HL-60/S4 treated with phorbol 12-myristate 13-acetate at 8.2 ng/mL for 4 days and 3 days (cell line): ENCODE data around the gene ZRANB3.
"Not testable (repeated sequence)": the region's sequence is repeated elsewhere in the genome, so short reads cannot be mapped to it uniquely, and the experiment has no call there.

Experiments
- in situ Hi-C: fragments of 300-500 bp; cut with MboI; formaldehyde crosslinking; loops from 2 replicates; pipeline ENCODE4 v1.15.0; 2022; ENCODE audit warnings: low sequenced_read_pairs

ZRANB3 gene

DNA sequence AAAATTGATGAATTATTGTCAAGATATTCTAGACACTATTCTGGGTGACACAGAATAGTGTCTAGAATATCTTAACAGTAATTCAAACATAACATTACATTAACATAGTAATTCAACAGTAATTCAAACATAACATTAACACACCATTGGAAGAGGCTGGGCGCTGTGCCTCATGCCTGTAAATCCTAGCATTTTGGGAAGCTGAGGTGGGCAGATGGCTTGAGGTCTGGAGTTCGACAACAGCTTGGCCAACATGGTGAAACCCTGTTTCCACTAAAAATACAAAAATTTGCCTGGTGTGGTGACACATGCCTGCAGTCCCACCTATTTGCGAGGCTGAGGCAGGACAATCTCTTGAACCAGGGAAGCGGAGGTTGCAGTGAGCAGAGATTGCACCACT is 195.8 kb downstream of the ZRANB3 start:
- in situ Hi-C loops = no loop called here

DNA sequence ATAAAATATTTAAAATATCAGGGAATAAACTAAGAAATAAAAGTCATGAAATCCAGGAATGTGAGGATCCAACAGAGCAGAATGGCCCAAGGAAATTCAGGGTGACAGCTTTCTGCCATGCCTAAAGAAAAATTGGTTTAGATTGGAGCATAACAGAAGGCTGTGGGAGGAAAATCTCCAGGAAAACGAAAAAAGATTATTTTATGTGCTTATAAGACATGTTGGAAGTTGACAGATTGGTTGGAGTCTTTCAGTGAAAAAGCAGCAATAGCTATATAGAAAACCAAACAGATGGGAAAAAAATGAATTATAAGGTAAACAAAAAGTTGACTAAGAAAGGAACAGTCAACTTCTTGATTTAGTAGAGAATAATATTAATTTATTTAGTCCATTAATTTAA is 203.9 kb downstream of the ZRANB3 start:
- in situ Hi-C loops = no loop called here

DNA sequence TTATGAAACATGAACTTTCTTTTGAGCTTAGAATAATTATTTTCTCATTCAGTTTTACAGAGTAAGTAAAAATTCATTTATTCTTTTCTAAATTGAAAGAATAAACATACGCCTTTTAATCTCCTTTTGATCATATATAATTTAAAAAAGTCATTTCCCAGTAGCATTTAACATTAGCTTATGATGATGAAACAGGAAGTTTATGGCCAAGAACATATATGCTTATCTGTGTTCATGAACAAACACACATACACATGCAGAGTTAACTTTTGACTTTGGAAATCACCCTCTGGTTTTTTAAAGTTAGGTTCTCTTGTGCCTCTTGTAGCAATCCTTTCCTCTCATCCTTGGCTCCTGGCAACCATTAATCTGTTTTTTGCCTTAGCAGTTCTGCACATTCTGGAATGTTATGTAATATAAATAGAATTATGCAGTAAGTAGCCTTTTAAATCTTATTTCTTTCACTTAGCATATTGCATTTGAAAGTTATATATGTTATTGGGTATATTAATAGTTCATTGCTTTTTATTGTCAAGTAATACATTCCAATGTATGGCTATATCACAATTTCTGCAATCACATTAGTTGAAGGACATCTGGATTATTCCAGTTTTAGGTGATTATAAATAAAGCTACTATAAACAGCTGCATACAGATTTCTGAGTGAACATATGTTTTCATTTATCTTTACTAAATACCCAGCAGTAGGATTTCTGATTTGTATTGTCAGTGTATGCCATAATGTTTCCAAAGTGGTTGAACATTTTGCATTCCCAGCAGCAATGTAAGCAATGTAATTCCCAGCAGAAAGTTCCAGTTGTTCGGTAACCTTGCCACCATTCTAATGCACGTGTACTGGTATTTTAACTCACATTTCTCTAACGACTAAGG is 210.3 kb downstream of the ZRANB3 start:
- in situ Hi-C loops = no loop called here

DNA sequence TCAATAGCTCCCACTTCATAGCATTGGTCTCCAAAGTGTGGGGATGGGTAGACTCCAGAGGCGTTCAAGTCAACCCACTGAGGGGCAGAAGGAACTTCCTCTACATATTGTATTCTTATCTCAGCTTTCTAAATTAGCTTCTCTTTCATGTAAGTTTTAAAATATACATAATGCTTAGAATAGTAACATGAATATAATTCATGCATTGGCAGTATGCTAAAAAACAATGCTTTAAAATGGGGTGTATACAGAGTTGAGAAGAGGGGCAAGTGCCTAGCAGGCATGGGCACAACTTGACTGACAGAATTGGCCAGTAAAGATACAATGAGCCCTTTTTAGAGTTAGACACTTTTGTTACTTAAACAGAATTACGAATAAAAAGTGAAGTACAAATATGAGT is 212.2 kb downstream of the ZRANB3 start:
- in situ Hi-C loops = no loop called here

DNA sequence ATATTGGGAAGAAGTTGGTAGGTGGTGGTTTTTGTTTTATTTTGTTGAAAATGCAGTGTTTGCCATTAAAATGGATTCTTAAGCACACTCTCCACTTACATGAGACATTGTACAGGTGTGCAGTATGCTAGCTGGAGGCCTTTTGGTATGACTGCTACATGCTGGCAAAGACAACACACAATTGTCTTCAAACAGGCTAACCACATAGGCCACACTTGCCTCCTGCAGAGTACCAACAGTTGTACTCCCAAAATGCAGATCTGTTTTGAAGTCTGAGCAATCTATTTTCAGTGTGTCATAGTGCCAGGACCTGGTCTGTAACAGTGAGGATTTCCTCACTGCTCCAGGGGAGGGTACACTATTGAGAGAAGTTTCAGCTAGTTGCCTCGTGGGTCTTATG is 213.6 kb downstream of the ZRANB3 start:
- in situ Hi-C loops = no loop called here

DNA sequence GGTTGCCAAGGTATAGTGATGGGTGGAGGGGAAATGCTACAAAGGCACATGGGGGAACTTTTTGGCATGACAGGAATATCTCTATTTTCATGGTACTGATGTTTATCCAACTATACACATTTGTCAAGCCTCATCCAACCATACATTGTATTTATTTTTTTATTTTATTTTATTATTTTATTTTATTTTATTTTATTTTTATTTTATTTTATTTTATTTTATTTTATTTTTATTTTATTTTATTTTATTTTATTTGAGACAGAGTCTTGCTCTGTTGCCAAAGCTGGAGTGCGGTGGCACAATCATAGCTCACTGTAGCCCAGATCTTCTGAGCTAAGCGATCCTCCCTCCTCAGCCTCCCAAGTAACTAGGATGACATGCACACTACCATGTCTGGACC is 219.1 kb downstream of the ZRANB3 start:
- in situ Hi-C loops = no loop called here

DNA sequence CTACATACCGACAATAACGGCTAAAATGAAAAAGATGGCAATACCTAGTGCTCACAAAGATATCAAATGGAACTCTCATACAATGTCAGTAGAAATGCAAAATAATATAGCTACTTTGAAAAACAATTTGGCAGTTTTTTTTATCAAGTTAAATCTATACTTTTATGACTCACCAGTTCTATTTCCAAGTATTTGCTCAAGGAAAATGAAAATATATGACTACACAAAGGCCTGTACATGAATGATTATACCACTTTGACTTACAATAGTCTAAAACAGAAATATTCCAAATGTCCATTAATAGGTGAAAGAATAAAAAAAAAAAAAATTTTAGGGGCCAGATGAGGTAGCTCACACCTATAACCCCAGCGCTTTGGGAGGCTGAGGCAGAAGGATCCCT is 219.8 kb downstream of the ZRANB3 start:
- in situ Hi-C loops = no loop called here

DNA sequence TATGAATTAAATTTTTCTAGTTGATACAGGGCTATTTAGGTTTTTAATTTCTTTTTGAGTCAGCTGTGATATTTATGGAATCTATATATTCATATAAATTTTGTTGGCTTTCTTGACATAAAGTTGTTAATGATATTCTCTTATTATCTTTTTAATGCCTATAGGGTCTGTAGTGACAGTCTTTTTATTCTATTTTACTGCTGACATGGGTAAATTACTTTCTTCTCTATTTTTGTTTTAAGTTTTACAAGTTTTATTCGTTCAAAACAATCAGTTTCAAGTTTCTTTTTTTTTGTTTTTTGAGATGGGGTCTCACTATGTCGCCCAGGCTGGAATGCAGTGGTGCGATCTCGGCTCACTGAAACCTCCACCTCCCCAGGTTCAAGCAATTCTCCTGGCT is 226.3 kb downstream of the ZRANB3 start:
- in situ Hi-C loops = no loop called here

DNA sequence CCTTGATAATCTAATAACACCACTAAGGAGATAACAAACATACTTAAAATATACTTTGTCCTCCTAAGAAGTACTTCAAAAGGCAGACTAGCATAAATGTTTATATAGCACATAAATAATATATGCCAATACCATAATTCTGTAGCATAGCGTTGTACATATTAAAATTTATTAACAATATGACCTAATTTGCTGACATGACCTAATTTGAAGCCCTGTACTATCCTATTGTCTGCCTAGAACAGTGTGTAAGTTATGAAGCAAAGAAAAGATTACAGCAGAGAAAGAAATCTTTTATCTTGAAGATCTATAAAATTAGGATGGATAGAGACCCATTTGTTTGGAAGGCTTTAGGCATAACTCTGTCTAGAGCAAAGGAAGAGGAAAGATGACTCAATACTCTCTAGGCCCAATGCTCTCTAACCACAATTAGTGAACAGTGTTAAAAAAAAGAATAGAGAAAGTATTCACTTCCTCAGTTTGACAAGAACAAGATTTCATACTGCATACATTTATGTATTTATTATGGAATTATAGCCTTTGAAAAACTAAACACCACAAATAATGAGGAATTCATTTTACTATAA is 231.3 kb downstream of the ZRANB3 start:
- in situ Hi-C loops = no loop called here

DNA sequence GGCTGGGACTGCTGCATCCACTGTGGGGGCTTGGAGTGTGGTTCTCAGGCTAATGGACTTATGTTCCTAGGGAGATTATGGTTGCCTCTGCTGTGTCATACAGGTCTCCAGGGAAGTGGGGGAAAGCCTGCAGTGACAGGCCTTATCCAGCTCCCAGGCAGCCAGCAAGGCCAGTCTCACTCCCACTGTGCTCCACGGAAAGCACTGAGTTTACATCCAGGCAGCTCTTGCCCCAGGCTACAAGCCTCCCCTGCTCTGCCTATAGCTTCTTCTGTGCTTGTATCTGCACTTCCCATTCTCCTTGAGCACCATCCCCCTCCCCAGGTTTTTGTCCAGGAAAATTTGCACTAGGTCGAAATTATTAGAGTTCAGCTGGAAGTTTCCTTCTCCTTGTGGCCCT is 231.9 kb downstream of the ZRANB3 start:
- in situ Hi-C loops = no loop called here

DNA sequence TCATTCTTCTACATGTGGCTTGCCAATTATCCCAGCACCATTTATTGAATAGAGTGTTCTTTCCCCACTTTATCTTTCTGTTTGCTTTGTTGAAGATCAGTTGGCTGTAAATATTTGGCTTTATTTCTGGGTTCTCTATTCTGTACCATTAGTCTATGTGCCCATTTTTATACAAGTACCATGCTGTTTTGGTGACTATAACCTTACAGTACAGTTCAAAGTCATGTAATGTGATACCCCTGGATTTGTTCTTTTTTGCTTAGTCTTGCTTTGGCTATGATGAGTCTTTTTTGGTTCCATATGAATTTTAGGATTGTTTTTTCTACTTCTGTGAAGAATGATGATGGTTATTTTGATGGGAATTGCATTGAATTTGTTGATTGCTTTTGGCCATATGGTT is 243.9 kb downstream of the ZRANB3 start:
- in situ Hi-C loops = not testable (repeated sequence)

DNA sequence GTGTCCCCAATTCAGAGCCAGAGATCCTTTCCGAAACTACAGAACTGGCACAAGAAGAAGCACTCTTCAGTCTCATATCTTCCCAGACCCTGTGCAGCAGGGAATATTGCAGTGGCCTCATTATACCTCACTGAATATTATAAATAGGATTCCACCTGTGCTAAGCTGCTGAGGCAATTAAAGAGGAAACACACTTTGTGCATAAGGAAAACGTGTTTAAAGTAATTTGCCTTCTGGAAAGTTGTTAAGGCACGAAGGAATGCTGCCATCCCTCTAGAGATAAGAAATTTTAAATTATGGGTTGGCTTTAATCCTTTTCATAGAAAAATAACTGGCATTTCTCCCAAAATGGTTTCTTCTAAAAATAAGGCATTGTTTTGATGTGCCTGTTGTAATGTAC is 245.6 kb downstream of the ZRANB3 start:
- in situ Hi-C loops = no loop called here

DNA sequence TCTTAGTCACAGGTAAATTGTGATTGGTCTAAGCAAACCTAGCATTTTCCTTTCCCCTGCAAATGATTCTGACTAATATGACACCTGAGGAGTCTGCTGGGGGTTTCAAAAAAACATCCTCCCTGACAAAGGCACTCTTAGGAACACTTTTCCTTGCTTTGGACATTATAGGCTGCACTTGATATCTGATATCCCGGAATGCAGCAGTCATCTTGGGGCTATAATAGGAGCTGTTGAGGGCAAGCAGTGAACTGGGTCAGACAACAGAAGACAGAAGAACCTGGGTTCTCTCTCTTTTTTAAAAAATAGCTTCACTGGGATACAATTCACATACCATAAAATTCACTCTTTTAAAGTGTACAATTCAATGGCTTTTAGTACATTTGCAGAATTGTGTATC is 249.6 kb downstream of the ZRANB3 start:
- in situ Hi-C loops = no loop called here

DNA sequence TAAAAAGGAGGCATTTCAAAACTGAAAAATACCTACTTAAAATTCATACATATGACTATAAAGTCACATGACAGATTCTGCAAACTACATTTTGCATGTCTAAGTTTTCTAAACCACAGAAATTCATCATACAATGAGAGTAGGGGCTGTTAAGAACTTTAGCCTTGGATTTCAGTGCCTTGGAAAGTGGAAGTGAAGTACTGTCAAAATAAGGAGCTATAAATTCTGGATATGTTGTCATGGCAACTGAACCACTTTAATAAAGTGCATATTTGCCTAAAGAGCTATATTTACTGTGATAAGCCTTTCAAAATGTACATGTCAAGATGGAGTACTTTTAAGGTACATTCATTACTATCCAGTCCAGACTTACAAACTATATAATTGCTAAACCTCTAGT is 251.8 kb downstream of the ZRANB3 start:
- in situ Hi-C loops = no loop called here

DNA sequence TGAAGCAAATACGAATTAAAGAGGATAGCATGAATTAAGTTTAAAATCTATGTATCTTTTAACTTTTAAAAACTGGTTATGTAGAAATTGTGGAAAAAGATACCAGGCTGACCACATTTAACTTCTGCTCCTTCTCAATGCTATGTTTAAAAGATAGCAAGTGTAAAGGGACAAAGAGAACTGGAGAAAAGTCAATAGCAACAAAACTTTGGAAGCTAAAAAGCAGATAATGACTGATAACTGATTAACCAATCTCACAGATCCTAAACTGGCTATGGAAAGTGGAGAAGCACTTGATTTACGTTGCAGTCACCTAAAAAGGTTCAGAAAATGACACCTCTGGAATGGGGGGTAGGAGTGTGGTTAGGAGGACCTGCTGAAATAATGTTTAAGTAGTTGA is 254.5 kb downstream of the ZRANB3 start:
- in situ Hi-C loops = no loop called here

DNA sequence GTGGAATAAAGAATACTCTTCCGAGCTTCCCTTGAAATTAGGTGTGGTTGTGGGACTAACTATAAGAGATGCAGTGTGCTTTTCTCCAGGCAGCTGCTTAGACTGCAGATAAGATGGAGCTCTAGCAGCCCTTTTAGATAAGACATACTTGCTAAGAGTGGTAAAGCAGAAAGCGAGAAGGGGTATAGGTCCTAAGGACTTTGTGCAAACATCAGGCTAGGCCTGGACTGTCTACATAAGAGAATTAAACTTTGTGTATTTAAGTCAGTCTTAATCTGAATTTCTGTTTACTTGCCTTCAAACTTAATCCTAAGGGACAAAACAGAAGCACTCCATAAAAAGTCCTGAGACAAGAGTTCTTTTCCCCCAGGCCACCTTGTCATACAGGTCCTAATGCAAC is 260.0 kb downstream of the ZRANB3 start:
- in situ Hi-C loops = no loop called here

DNA sequence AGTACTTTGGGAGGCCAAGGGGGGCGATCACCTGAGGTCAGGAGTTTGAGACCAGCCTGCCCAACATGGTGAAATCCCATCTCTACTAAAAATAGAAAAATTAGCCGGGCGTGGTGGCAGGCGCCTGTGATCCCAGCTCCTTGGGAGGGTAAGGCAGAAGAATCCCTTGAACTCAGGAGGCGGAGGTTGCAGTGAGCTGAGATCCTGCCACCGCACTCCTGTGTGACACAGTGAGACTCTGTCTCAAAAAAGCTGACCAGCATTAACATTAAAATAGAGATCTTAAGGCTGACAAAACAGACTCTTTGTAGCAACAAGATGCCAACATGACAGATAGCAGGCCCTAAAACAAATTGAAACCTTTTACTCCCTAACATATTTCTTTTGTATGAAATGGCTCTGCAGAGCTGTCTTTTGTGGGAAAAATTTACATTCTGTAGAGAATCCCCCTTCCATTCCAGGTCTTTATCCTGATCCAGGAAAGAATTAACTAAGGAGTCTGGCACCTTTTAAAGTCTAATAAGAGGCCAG is 265.0 kb downstream of the ZRANB3 start:
- in situ Hi-C loops = no loop called here

DNA sequence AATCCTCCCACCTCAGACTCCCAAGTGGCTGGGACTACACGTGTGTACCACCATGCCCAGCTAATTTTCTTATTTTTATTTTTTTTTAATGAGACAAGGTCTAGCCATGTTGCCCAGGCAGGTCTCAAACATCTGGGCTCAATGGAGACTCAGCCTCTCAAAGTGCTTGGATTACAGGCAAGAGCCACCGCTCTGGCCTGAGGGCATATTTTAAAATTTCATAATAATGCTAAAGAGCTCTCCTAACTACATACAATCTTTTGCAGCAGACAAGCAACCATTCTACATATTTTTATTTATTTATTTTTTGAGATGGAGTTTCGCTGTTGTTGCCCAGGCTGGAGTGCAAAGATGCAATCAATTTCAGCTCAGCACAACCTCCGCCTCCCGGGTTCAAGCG is 271.9 kb downstream of the ZRANB3 start:
- in situ Hi-C loops = no loop called here

DNA sequence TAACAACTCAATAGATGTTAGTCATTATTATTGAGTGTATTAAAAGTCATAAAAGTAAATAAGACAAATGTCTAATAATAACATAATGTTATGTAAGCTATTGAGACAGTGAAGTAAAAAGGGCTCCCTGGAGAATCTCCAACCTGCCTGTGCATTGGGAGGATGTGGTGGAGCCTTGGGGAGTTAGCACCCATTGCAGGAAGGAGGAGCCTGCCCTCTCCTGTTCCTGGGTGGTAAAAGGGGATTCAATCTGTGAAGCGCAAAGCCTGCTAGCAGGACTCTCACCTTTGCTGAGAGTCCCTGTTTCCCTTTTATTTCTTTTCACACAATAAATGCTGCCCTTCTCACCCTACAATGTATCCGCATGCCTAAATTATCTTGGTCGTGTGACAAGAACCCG is 272.8 kb downstream of the ZRANB3 start:
- in situ Hi-C loops = no loop called here

DNA sequence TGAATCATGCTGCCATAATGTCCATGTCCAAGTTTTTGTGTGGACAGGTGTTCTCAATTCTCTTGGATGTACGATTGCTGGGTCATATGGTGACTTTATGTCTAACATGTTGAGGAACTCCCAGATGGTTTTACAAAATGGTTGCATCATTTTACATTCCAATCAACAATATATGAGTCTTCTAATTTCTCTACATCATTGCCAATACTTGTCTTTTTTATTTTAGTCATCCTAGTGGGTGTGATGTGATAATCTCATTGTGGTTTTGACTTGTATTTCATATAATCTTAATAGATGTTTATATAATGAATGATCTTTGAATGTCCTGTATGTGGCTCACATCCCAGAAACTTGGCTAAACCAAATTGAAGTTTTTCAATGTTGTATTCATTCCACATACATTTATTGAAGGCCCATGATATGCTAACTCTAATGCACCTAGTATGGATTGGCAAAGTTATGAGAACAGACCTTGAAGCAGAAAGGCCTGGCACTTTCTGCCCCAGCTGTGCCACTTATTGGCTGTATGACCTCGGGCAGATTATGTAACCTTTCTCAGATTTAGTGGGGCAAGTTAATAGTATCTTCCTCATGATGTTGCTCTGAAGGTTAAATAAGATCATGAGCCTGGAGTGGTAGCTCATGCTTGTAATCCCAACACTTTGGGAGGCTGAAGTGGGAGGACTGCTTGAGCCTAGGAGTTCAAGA is 273.5 kb downstream of the ZRANB3 start:
- in situ Hi-C loops = no loop called here

DNA sequence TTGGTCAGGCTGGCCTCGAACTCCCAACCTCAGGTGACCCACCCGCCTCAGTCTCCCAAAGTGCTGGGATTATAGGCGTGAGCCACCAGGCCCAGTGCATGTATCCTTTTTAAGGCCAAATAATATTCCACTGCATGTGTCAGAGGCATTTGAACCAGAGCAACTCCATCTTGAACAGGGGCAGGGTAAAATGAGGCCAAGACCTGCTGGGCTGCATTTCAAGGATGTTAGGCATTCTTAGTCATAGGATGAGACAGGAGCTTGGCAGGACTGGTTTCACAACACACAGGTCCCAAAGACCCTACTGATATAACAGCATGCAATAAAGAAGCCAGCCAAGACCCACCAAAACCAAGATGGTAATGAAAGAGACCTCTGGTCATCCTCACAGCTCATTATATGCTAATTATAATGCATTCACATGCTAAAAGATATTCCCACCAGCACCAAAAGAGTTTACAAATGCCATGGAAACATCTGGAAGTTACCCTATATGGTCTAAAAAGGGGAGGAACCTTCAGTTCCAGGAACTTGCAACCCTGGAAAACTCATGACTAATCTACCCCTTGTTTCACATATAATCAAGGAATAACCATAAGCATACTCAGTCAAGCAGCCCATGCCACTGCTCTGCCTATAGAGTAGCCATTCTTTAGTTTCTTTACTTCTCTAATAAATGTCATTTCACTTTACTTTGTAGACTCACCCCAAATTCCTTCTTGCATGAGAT is 274.3 kb downstream of the ZRANB3 start:
- in situ Hi-C loops = no loop called here
